K562 (cell line): ENCODE data around the gene SLC35G2. TPM values are rescaled to one million over a fixed set of nuclear protein-coding genes. Genes with fewer than 3 reads are reported as not detected.
A peak's percentile ranks its signal among the peaks of the same experiment; 100 is the strongest.

Experiments
- BRF1 ChIP-seq: IDR thresholded peaks from 3 replicates; pipeline ENCODE4 v1.6.1; 2011; ENCODE audit warnings: borderline replicate concordance, mild to moderate bottlenecking; ENCODE audit not compliant: insufficient read length; ENCODE audit errors: extremely low read depth
- CC2D1A ChIP-seq: fragments of 450-650 bp; IDR thresholded peaks from 2 replicates; pipeline ENCODE4 v1.6.1; 2017; ENCODE audit warnings: mild to moderate bottlenecking
- CHCHD3 ChIP-seq: fragments of 250-450 bp; sonication (Bioruptor Pico); IDR thresholded peaks from 2 replicates; pipeline ENCODE4 v2.1.2; 2022; ENCODE audit warnings: mild to moderate bottlenecking
- ESRRA ChIP-seq: fragments of 450-650 bp; IDR thresholded peaks from 2 replicates; pipeline ENCODE4 v1.6.1; 2014; ENCODE audit warnings: low read depth, mild to moderate bottlenecking, moderate library complexity, borderline replicate concordance
- GTF2A2 ChIP-seq: IDR thresholded peaks from 2 replicates; pipeline ENCODE4 v1.6.1; 2016; ENCODE audit warnings: mild to moderate bottlenecking, missing genetic modification characterization, missing compliant biosample characterization
- HDAC3 ChIP-seq: fragments of 450-650 bp; IDR thresholded peaks from 2 replicates; pipeline ENCODE4 v1.6.1; 2018; ENCODE audit warnings: borderline replicate concordance, mild to moderate bottlenecking, moderate library complexity; ENCODE audit not compliant: partially characterized antibody
- HIVEP1 ChIP-seq: fragments of 250-450 bp; sonication (Bioruptor Pico); IDR thresholded peaks from 2 replicates; pipeline ENCODE4 v1.4.0; 2020; ENCODE audit warnings: mild to moderate bottlenecking
- LEF1 ChIP-seq: fragments of 450-650 bp; IDR thresholded peaks from 2 replicates; pipeline ENCODE4 v1.6.1; 2016; ENCODE audit warnings: mild to moderate bottlenecking
- MTA1 ChIP-seq: fragments of 450-650 bp; IDR thresholded peaks from 2 replicates; pipeline ENCODE4 v1.6.1; 2017; ENCODE audit warnings: borderline replicate concordance
- MTA2 ChIP-seq: fragments of 450-650 bp; IDR thresholded peaks from 2 replicates; pipeline ENCODE4 v1.6.1; 2016; ENCODE audit warnings: low read depth
- PRDM10 ChIP-seq: fragments of 450-650 bp; IDR thresholded peaks from 2 replicates; pipeline ENCODE4 v1.6.1; 2018; ENCODE audit not compliant: partially characterized antibody
- RAD21 ChIP-seq, 2 experiments: fragments of 250-450 bp in 1 of 2; fragments of 450-650 bp in 1 of 2; sonication (Bioruptor Pico) in 1 of 2; formaldehyde crosslinking in 1 of 2; IDR thresholded peaks in 1 of 2; conservative IDR thresholded peaks in 1 of 2; 2 replicates each; pipeline versions ENCODE4 v1.4.0 to v1.8.0; 2020 to 2022; ENCODE audit warnings: mild to moderate bottlenecking in 2 of 2, moderate library complexity in 1 of 2
- RBM14 ChIP-seq: fragments of 200-400 bp; formaldehyde crosslinking; IDR thresholded peaks from 2 replicates; pipeline ENCODE4 v1.6.1; 2018; ENCODE audit warnings: low read depth, mild to moderate bottlenecking, low read length, moderate library complexity, borderline replicate concordance; ENCODE audit not compliant: insufficient read depth
- RBM15 ChIP-seq: fragments of 200-400 bp; formaldehyde crosslinking; IDR thresholded peaks from 2 replicates; pipeline ENCODE4 v1.6.1; 2018; ENCODE audit warnings: mild to moderate bottlenecking, low read length, moderate library complexity; ENCODE audit not compliant: insufficient read depth
- RCOR1 ChIP-seq, 2 experiments: IDR thresholded peaks; 2 replicates each; pipeline ENCODE4 v1.6.1; 2012; ENCODE audit warnings: low read depth in 2 of 2, low read length in 2 of 2, borderline replicate concordance in 1 of 2, improper control_type of control experiment in 1 of 2
- TFAM ChIP-seq: fragments of 250-450 bp; sonication (Bioruptor Pico); conservative IDR thresholded peaks from 2 replicates; pipeline ENCODE4 v1.5.0; 2021; ENCODE audit warnings: mild to moderate bottlenecking, moderate library complexity
- ZEB2 ChIP-seq: fragments of 450-650 bp; IDR thresholded peaks from 2 replicates; pipeline ENCODE4 v1.6.1; 2016
- ZFPM2 ChIP-seq: fragments of 250-450 bp; sonication (Bioruptor Pico); IDR thresholded peaks from 2 replicates; pipeline ENCODE4 v1.5.1; 2022; ENCODE audit warnings: mild to moderate bottlenecking
- ZNF253 ChIP-seq: fragments of 250-450 bp; sonication (Bioruptor Pico); conservative IDR thresholded peaks from 2 replicates; pipeline ENCODE4 v1.6.1; 2021; ENCODE audit warnings: mild to moderate bottlenecking
- ZNF316 ChIP-seq: fragments of 450-650 bp; IDR thresholded peaks from 2 replicates; pipeline ENCODE4 v1.6.1; 2016
- polyA plus RNA-seq, 8 experiments: library from polyadenylated mRNA; depleted of rRNA in 4 of 8; stranded (reverse) in 5 of 8; unstranded in 3 of 8; fragments of >200 nt; fragmentation: Nextera tagmentation in 2 of 8; fragmentation: Illumina TruSeq in 1 of 8; extraction: Ambion mirVana in 2 of 8; extraction: Trizol in 1 of 8; gene quantifications; 2 replicates each; pipeline versions ENCODE4 v1.2.1 to v1.2.3, GENCODE V29; 2011 to 2014; ENCODE audit warnings: inconsistent platforms in 1 of 8, missing spikeins in 1 of 8
- total RNA-seq, 7 experiments: library from RNA; depleted of rRNA in 6 of 7; stranded (reverse); fragments of >200 nt in 6 of 7; fragmentation: Illumina TruSeq in 2 of 7; extraction: Trizol in 2 of 7; gene quantifications; 2 replicates each; pipeline versions ENCODE4 v1.2.1 to v1.2.3, GENCODE V29; 2011 to 2021; ENCODE audit warnings: low replicate concordance in 1 of 7
- TF ChIP-seq, protein P1 (sequence below): fragments of 250-450 bp; sonication (Bioruptor Pico); IDR thresholded peaks from 2 replicates; pipeline ENCODE4 v1.8.0; 2022; ENCODE audit warnings: moderate library complexity, mild to moderate bottlenecking, inconsistent platforms
- TF ChIP-seq, protein P2 (sequence below): IDR thresholded peaks from 2 replicates; pipeline ENCODE4 v1.6.1; 2012; ENCODE audit warnings: low read depth, low read length, improper control_type of control experiment, borderline replicate concordance
- TF ChIP-seq, protein P3 (sequence below), 3 experiments: IDR thresholded peaks in 2 of 3; conservative IDR thresholded peaks in 1 of 3; 2 replicates each; pipeline ENCODE4 v1.5.1; 2011 to 2012; ENCODE audit warnings: low read length in 3 of 3, mild to moderate bottlenecking in 3 of 3, control low read depth in 2 of 3, improper control_type of control experiment in 1 of 3, inconsistent platforms in 1 of 3, low read depth in 1 of 3, mixed read lengths in 1 of 3, moderate library complexity in 1 of 3; ENCODE audit not compliant: insufficient read depth in 2 of 3

SLC35G2 gene
- total and polyA plus RNA-seq, 9 of the 15 experiments (the other 6 are each of a cell fraction or from before 2014, with no cell fraction given) = 2.6 to 5.9 (median 3.2) TPM

DNA sequence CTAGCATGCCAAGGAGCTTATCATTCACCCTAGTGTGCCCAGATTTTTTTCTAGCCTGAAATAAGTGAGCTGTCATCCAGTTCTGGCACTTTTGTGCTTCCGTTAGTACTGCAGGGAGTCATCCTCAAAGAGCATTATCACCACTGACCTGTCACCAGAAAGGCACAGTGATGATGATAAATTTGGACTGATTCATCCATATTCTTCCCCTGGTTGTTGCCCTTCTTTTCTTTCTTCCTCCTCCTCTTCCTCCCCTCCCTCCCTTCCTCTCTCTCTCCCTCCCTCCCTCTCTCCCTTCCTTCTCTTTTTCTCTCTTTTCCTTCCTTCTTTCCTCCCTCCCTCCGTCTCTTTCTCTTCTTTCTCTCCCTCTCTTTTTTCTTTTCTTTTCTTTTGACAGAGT lies 21.3 kb downstream of the SLC35G2 start (continued):
- peak; percentile 57 for TF ChIP-seq PRDM10
- TF ChIP-seq RBM15 = no peak
- no peak for TF ChIP-seq HDAC3
- TF ChIP-seq MTA2 = peak; percentile 35; the same call in 1 of the 2 replicates
- peak; percentile 55; the same call in 1 of the 2 replicates for TF ChIP-seq ZEB2
- no peak for TF ChIP-seq HIVEP1
- TF ChIP-seq, protein P1, sequence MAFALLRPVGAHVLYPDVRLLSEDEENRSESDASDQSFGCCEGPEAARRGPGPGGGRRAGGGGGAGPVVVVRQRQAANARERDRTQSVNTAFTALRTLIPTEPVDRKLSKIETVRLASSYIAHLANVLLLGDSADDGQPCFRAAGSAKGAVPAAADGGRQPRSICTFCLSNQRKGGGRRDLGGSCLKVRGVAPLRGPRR (CRISPR knock-in tag) = no peak
- TF ChIP-seq TFAM (CRISPR knock-in tag) = no peak
- no peak for TF ChIP-seq ZNF253 (CRISPR knock-in tag)
- no peak for TF ChIP-seq GTF2A2 (tag)
- TF ChIP-seq CHCHD3 (CRISPR knock-in tag) = no peak
- TF ChIP-seq, protein P2, sequence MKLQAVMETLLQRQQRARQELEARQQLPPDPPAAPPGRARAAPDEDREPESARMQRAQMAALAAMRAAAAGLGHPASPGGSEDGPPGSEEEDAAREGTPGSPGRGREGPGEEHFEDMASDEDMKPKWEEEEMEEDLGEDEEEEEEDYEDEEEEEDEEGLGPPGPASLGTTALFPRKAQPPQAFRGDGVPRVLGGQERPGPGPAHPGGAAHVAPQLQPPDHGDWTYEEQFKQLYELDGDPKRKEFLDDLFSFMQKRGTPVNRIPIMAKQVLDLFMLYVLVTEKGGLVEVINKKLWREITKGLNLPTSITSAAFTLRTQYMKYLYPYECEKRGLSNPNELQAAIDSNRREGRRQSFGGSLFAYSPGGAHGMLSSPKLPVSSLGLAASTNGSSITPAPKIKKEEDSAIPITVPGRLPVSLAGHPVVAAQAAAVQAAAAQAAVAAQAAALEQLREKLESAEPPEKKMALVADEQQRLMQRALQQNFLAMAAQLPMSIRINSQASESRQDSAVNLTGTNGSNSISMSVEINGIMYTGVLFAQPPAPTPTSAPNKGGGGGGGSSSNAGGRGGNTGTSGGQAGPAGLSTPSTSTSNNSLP = peak; percentile 61; the same call in 1 of the 2 replicates
- TF ChIP-seq RCOR1 (IDR thresholded peaks at IDR 0.05; ENCODE audit: borderline replicate concordance in 1 of 2, low read depth in 2 of 2, low read length in 2 of 2) = peak in 1 of 2 experiments; percentile 91; a peak in 2 of 4 replicates
- TF ChIP-seq, protein P3, sequence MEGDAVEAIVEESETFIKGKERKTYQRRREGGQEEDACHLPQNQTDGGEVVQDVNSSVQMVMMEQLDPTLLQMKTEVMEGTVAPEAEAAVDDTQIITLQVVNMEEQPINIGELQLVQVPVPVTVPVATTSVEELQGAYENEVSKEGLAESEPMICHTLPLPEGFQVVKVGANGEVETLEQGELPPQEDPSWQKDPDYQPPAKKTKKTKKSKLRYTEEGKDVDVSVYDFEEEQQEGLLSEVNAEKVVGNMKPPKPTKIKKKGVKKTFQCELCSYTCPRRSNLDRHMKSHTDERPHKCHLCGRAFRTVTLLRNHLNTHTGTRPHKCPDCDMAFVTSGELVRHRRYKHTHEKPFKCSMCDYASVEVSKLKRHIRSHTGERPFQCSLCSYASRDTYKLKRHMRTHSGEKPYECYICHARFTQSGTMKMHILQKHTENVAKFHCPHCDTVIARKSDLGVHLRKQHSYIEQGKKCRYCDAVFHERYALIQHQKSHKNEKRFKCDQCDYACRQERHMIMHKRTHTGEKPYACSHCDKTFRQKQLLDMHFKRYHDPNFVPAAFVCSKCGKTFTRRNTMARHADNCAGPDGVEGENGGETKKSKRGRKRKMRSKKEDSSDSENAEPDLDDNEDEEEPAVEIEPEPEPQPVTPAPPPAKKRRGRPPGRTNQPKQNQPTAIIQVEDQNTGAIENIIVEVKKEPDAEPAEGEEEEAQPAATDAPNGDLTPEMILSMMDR (IDR thresholded peaks at IDR 0.05 in 2 of 3, conservative IDR thresholded peaks at IDR 0.05 in 1 of 3; ENCODE audit: insufficient read depth in 2 of 3, low read depth in 1 of 3, low read length in 3 of 3) = no peak
- TF ChIP-seq RBM14 = no peak
- TF ChIP-seq LEF1 = peak; percentile 43; the same call in 1 of the 2 replicates
- no peak for TF ChIP-seq ESRRA
- TF ChIP-seq CC2D1A = peak; percentile 37; the same call in 1 of the 2 replicates
- no peak for TF ChIP-seq BRF1
- TF ChIP-seq ZNF316 = peak; percentile 66
- TF ChIP-seq MTA1 = peak; percentile 83; the same call in 1 of the 2 replicates
- no peak for TF ChIP-seq RAD21 (CRISPR knock-in tag; conservative IDR thresholded peaks at IDR 0.05 in 1 of 2, IDR thresholded peaks at IDR 0.05 in 1 of 2)
- TF ChIP-seq ZFPM2 (CRISPR knock-in tag) = no peak
